Endothelial cell (in vitro differentiated cells): ENCODE data around the gene CCSER1. TPM values are rescaled to one million over a fixed set of nuclear protein-coding genes. Genes with fewer than 3 reads are reported as not detected.

ENCODE experiments used
- DNase-seq: peaks from one replicate; pipeline ENCODE4 v3.0.0; 2021; ENCODE audit warnings: low spot score
- H3K27ac Mint-ChIP-seq: one replicate; pipeline ENCODE4 v1.8.0; 2021; ENCODE audit warnings: mixed read lengths, inconsistent platforms; ENCODE audit not compliant: unreplicated experiment
- H3K27me3 Mint-ChIP-seq: one replicate; pipeline ENCODE4 v1.8.0; 2021; ENCODE audit warnings: mild to moderate bottlenecking, moderate library complexity, mixed read lengths, inconsistent platforms; ENCODE audit not compliant: unreplicated experiment
- H3K36me3 Mint-ChIP-seq: one replicate; pipeline ENCODE4 v1.8.0; 2021; ENCODE audit warnings: mild to moderate bottlenecking, low read depth, mixed read lengths, inconsistent platforms; ENCODE audit not compliant: unreplicated experiment
- H3K4me1 Mint-ChIP-seq: one replicate; pipeline ENCODE4 v1.8.0; 2021; ENCODE audit warnings: mild to moderate bottlenecking, mixed read lengths, inconsistent platforms; ENCODE audit not compliant: unreplicated experiment
- H3K4me3 Mint-ChIP-seq: one replicate; pipeline ENCODE4 v1.8.0; 2021; ENCODE audit warnings: mild to moderate bottlenecking, mixed read lengths, inconsistent platforms; ENCODE audit not compliant: unreplicated experiment
- H3K9me3 Mint-ChIP-seq: one replicate; pipeline ENCODE4 v1.8.0; 2021; ENCODE audit warnings: mixed read lengths, inconsistent platforms; ENCODE audit not compliant: unreplicated experiment
- total RNA-seq: library from RNA; stranded (reverse); fragmentation: NEBNext Ultra II Directional; extraction: Animal tissue kit (Norgen Biotek cat#: 25700); gene quantifications from one replicate; pipeline ENCODE4 v1.2.1, GENCODE V29; 2021; ENCODE audit not compliant: unreplicated experiment
- TF ChIP-seq, protein P1 (sequence below): fragments of 200-600 bp; sonication (generic); IDR thresholded peaks from one replicate; pipeline ENCODE4 v1.5.0; 2021; ENCODE audit warnings: antibody characterized with exemption; ENCODE audit not compliant: unreplicated experiment

CCSER1 gene
- total RNA-seq, 1 donor from 2014 or later: 3.0 TPM

DNA sequence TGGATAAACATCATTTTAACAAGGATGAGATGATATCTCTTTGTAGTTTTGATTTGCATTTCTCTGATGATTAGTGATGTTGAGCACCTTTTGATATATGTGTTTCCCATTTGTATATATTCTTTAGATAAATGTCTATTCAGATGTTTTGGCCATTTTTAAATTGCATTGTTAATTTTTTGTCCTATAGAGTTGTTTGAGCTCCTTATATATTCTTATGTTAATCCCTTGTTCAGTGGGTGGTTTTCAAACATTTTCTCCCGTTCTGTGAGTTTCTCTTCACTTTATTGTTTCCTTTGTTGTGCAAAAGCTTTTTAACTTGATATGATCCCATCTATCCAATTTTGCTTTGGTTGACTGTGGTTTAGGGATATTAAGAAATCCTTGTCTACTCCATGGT is 606.0 kb downstream of the CCSER1 start:
- Mint-ChIP-seq H3K4me1 (no peaks in the 10 kb centered on the region), H3K27me3 (peaks cover 1% of the 10 kb centered on the region), H3K4me3 (no peak overlapping the region), H3K36me3 (no peaks in the 10 kb centered on the region), H3K9me3 (no peaks in the 10 kb centered on the region), H3K27ac (no peak overlapping the region)
- DNase-seq: no peak
- TF ChIP-seq, protein P1, sequence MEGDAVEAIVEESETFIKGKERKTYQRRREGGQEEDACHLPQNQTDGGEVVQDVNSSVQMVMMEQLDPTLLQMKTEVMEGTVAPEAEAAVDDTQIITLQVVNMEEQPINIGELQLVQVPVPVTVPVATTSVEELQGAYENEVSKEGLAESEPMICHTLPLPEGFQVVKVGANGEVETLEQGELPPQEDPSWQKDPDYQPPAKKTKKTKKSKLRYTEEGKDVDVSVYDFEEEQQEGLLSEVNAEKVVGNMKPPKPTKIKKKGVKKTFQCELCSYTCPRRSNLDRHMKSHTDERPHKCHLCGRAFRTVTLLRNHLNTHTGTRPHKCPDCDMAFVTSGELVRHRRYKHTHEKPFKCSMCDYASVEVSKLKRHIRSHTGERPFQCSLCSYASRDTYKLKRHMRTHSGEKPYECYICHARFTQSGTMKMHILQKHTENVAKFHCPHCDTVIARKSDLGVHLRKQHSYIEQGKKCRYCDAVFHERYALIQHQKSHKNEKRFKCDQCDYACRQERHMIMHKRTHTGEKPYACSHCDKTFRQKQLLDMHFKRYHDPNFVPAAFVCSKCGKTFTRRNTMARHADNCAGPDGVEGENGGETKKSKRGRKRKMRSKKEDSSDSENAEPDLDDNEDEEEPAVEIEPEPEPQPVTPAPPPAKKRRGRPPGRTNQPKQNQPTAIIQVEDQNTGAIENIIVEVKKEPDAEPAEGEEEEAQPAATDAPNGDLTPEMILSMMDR: no peak

DNA sequence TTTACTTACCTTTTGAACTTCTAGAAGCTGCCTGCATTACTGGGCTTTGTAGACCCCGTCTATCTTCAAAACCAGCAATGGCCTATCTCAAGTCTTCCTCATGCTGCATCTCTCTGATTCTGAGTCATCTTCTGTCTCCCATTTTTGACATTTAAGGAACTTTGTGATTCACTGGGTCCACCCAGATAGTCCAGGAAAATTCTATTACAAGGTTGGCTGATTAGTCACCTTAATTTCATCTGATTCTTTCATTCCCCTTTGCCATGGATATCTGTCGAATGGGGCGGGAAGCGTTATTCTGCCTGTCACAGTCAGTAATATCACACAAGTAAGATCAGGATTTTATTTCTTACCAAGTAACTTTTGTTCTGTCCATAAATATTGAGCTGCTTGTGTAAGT is 618.0 kb downstream of the CCSER1 start:
- H3K36me3 Mint-ChIP-seq: no peaks in the 10 kb centered on the region
- no peaks in the 10 kb centered on the region for H3K9me3 Mint-ChIP-seq
- H3K27ac Mint-ChIP-seq: no peak overlapping the region
- no peak overlapping the region for H3K4me3 Mint-ChIP-seq
- H3K27me3 Mint-ChIP-seq: no peaks in the 10 kb centered on the region
- TF ChIP-seq, protein P1: no peak
- H3K4me1 Mint-ChIP-seq: no peaks in the 10 kb centered on the region
- DNase-seq: no peak

DNA sequence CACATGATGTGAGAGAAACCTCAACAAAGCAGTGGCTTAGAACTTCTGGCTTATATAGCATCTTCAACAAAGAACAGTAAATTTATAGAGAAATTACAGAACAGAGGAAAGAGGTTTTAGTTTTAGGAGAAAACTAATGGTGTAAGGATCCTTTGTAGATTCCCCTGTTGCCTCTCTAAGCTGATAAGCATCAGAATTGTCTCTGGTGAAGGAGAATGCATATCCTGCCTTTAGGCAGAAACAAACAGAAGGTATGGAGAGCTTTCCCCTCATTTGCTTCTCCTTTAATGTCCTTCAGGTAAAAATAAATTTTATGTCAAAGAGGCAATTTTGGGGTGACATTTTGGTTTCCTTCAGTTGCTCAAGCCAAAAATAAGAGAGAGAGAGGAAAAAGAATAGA is 625.9 kb downstream of the CCSER1 start:
- Mint-ChIP-seq H3K9me3 (no peaks in the 10 kb centered on the region), H3K4me1 (peaks cover 12% of the 10 kb centered on the region), H3K4me3 (no peak overlapping the region), H3K27ac (no peak overlapping the region), H3K36me3 (no peaks in the 10 kb centered on the region), H3K27me3 (peaks cover 1% of the 10 kb centered on the region)
- TF ChIP-seq, protein P1: no peak
- no peak for DNase-seq

DNA sequence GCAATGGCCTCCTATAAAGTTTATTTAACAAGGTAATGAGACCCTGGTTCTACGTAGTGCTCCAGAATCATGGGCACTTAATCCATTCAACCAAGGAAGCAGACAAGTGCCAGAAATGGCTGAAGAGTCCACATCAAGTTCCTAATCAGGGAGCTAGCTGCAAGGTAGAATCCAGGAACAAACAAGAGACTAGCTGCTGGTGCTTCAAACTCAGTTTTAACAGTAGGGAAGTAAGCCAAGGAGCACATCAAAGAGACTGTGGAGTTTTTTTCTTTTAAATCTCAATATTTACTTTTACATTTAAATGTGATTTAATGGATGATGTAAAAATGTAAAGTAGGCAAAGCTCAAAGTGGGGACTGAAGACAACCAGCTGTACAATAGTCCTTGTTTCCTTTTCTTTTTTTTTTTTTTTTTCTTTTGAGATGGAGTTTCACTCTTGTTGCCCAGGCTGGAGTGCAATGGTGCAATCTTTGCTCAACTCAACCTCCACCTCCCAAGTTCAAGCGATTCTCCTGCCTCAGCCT is 630.4 kb downstream of the CCSER1 start:
- no peak overlapping the region for H3K4me3 Mint-ChIP-seq
- no peak for DNase-seq

DNA sequence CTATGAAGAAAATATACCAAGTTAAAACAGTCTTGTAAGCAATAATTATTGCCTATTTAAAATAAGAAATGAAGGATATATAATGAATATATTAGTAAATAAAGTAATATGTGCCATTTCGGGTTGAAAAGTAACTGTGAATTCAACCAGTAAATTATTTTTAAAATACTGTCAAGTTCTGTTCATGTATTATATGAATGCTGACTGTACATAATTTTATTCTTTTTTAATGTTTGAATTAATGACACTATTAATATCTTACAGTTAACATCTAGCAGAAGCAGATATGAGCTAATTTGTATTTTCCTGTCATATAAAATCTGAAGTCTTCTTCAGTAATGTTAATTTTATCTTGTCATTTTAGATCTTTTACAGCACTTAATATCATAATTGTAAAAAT is 632.9 kb downstream of the CCSER1 start:
- TF ChIP-seq, protein P1: no peak
- Mint-ChIP-seq H3K27ac (no peak overlapping the region), H3K9me3 (no peaks in the 10 kb centered on the region), H3K4me3 (no peak overlapping the region), H3K27me3 (no peaks in the 10 kb centered on the region), H3K4me1 (no peaks in the 10 kb centered on the region), H3K36me3 (no peaks in the 10 kb centered on the region)
- no peak for DNase-seq

More for the DNA sequence above, 630.4 kb downstream of the CCSER1 start:
- Mint-ChIP-seq H3K4me1 (peaks cover 11% of the 10 kb centered on the region), H3K27ac (no peak overlapping the region), H3K36me3 (no peaks in the 10 kb centered on the region), H3K27me3 (peaks cover under 1% of the 10 kb centered on the region), H3K9me3 (no peaks in the 10 kb centered on the region)
- TF ChIP-seq, protein P1: no peak
